Measurements from ENCODE around the gene IQUB.
"Not testable (repeated sequence)": the region's sequence is repeated elsewhere in the genome, so short reads cannot be mapped to it uniquely, and the experiment has no call there.

- not testable (repeated sequence) for TF ChIP-seq CTCF (conservative IDR thresholded peaks at IDR 0.05); EZH2 (IDR thresholded peaks at IDR 0.05; ENCODE audit: low read depth)
Measured at GRCh38 chr7:123532343-123532742, 2.1 kb downstream of the IQUB start.
